OCI-LY1 (cell line): ENCODE results near the gene PSMD2.

ENCODE experiments used
- CTCF ChIP-seq: fragments of 200-600 bp; sonication (generic), shearing (Covaris generic); IDR thresholded peaks from 2 replicates; pipeline ENCODE4 v1.5.1; 2017; ENCODE audit warnings: mild to moderate bottlenecking, antibody characterized with exemption, low read length, moderate library complexity, mixed read lengths
- EZH2 ChIP-seq: fragments of 200-600 bp; sonication (generic), shearing (Covaris generic); IDR thresholded peaks from 2 replicates; pipeline ENCODE4 v1.8.0; 2017; ENCODE audit warnings: borderline replicate concordance, mixed run types, mild to moderate bottlenecking, antibody characterized with exemption, low read length, moderate library complexity, mixed read lengths

DNA sequence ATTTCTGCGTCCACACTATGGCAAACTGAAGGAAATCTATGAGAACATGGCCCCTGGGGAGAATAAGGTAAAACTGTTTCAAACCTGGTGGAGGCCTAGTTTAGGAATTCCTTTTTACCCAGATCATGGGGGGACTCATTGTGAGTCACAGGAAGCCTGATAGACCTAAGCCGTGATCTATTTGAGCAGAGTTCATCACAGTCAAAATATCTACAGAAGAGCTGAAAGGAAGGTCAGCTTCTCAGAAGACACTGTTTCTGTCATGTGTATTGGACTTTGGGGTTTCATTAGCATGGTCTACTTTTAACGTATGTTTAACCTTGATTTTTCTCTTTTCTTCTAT, 1.3 kb downstream of the PSMD2 start:
- TF ChIP-seq CTCF = no peak
- no peak for TF ChIP-seq EZH2
